B cell (primary cell): Measurements from ENCODE around the gene CCDC183. TPM values are rescaled to one million over a fixed set of nuclear protein-coding genes. Genes with fewer than 3 reads are reported as not detected.
"Not testable (repeated sequence)": the region's sequence is repeated elsewhere in the genome, so short reads cannot be mapped to it uniquely, and the experiment has no call there.

Experiments used
- ATAC-seq: fragments of 200-7000 bp; cut with Tn5 transposase; one replicate; pipeline ENCODE4 v1.10.0; 2021; ENCODE audit warnings: low read depth, mild to moderate bottlenecking, moderate number of reproducible peaks, moderate library complexity
- CTCF ChIA-PET: fragments of 350-600 bp; sonication (Branson Sonifier 250); formaldehyde crosslinking; loops from one replicate; lab custom pipeline; 2021; ENCODE audit warnings: antibody characterized with exemption, inconsistent platforms; lab: Charles Lee
- POLR2A ChIA-PET: fragments of 350-600 bp; sonication (Branson Sonifier 250); formaldehyde crosslinking; loops from one replicate; lab custom pipeline; 2021; ENCODE audit warnings: antibody characterized with exemption; lab: Charles Lee
- DNase-seq: peaks from one replicate; pipeline ENCODE4 v3.0.0; 2013
- H2AFZ ChIP-seq: 2 replicates; pipeline ENCODE4 v1.6.1; 2012; ENCODE audit warnings: mild to moderate bottlenecking, low read depth, low read length; ENCODE audit not compliant: insufficient read depth, poor library complexity, severe bottlenecking
- H3K27ac ChIP-seq, 2 donors: 1 replicate in 1 of 2; 2 replicates in 1 of 2; pipeline ENCODE4 v1.5.1; 2012 to 2013; ENCODE audit warnings: low read length in 2 of 2, mild to moderate bottlenecking in 2 of 2, moderate library complexity in 1 of 2
- H3K27me3 ChIP-seq, 4 experiments: fragments of 200-600 bp in 1 of 4; sonication (generic) in 1 of 4; replicated peaks in 1 of 4; 1 replicate in 2 of 4; 2 replicates in 2 of 4; pipeline versions ENCODE4 v1.6.1 to v1.7.0; 2013 to 2016; ENCODE audit warnings: low read length in 3 of 4, mild to moderate bottlenecking in 2 of 4, mixed read lengths in 1 of 4, moderate library complexity in 1 of 4; ENCODE audit not compliant: insufficient read depth in 4 of 4, control insufficient read depth in 3 of 4; ENCODE audit errors: control extremely low read depth in 1 of 4
- H3K36me3 ChIP-seq, 2 experiments: replicated peaks in 1 of 2; 1 replicate in 1 of 2; 2 replicates in 1 of 2; pipeline versions ENCODE4 v1.6.1 to v1.7.1; 2013; ENCODE audit warnings: low read length in 1 of 2; ENCODE audit not compliant: insufficient read depth in 2 of 2, control insufficient read depth in 1 of 2; ENCODE audit errors: control extremely low read depth in 1 of 2, extremely low read depth in 1 of 2
- H3K4me1 ChIP-seq, 2 donors: fragments of 200-600 bp in 1 of 2; sonication (generic) in 1 of 2; 1 replicate in 1 of 2; 2 replicates in 1 of 2; pipeline versions ENCODE4 v1.5.1 to v1.6.1; 2013 to 2017; ENCODE audit warnings: low read length in 2 of 2; ENCODE audit not compliant: control insufficient read depth in 2 of 2, insufficient read depth in 2 of 2
- H3K4me2 ChIP-seq: replicated peaks from 2 replicates; pipeline ENCODE3; 2012; ENCODE audit warnings: mild to moderate bottlenecking, low read depth, low read length; ENCODE audit not compliant: poor library complexity, severe bottlenecking
- H3K4me3 ChIP-seq, 5 experiments: fragments of 200-600 bp in 1 of 5; sonication (generic) in 1 of 5; 1 replicate in 3 of 5; 2 replicates in 2 of 5; pipeline versions ENCODE4 v1.5.1 to v1.7.0; 2011 to 2016; ENCODE audit warnings: low read length in 4 of 5, mild to moderate bottlenecking in 4 of 5, low read depth in 2 of 5, control low read depth in 1 of 5, moderate library complexity in 1 of 5; ENCODE audit not compliant: insufficient read depth in 1 of 5; ENCODE audit errors: control extremely low read depth in 1 of 5, extremely low read depth in 1 of 5
- H3K79me2 ChIP-seq: fragments of 200-600 bp; sonication (generic); one replicate; pipeline ENCODE4 v1.6.0; 2016; ENCODE audit warnings: low read length; ENCODE audit not compliant: control insufficient read depth, insufficient read depth
- H3K9ac ChIP-seq: fragments of 200-600 bp; sonication (generic); 2 replicates; pipeline ENCODE4 v1.6.1; 2017; ENCODE audit warnings: mild to moderate bottlenecking, low read length, moderate library complexity
- H3K9me3 ChIP-seq, 3 donors: one replicate each; pipeline versions ENCODE4 v1.6.1 to v1.7.1; 2013; ENCODE audit warnings: low read length in 2 of 3; ENCODE audit not compliant: control insufficient read depth in 2 of 3, insufficient read depth in 1 of 3; ENCODE audit errors: control extremely low read depth in 1 of 3
- H4K20me1 ChIP-seq: 2 replicates; pipeline ENCODE4 v1.6.0; 2012; ENCODE audit warnings: mild to moderate bottlenecking, low read length; ENCODE audit not compliant: insufficient read depth, control insufficient read depth, poor library complexity, severe bottlenecking
- H3K27ac Mint-ChIP-seq: one replicate; pipeline ENCODE4 v1.8.0; 2021; ENCODE audit warnings: mixed read lengths
- H3K27me3 Mint-ChIP-seq: one replicate; pipeline ENCODE4 v1.8.0; 2021; ENCODE audit warnings: mixed read lengths
- H3K4me1 Mint-ChIP-seq: one replicate; pipeline ENCODE4 v1.8.0; 2021; ENCODE audit warnings: mixed read lengths
- H3K4me3 Mint-ChIP-seq: one replicate; pipeline ENCODE4 v1.8.0; 2021; ENCODE audit warnings: mixed read lengths
- H3K9me3 Mint-ChIP-seq: one replicate; pipeline ENCODE4 v1.8.0; 2022; ENCODE audit warnings: mixed read lengths; ENCODE audit not compliant: insufficient read depth
- EZH2 ChIP-seq: IDR thresholded peaks from 2 replicates; pipeline ENCODE4 v1.6.1; 2012; ENCODE audit warnings: borderline replicate concordance, low read depth, mild to moderate bottlenecking, moderate library complexity, low read length; ENCODE audit not compliant: insufficient read depth, poor library complexity, severe bottlenecking
- WGBS: methylation state at CpG from one replicate; pipeline ENCODE4 v1.1.5; 2013; ENCODE audit warnings: missing lambda C conversion rate; ENCODE audit not compliant: insufficient coverage; 5-methylcytosine and 5-hydroxymethylcytosine counted together
- intact Hi-C: fragments of 100-400 bp; cut with micrococcal nuclease; formaldehyde crosslinking; loops from one replicate; pipeline ENCODE4 v1.10.0; 2022
- polyA plus RNA-seq: library from polyadenylated mRNA; depleted of rRNA; stranded (reverse); fragments of >200 nt; gene quantifications from 2 replicates; pipeline ENCODE4 v1.2.3, GENCODE V29; 2012
- total RNA-seq, 2 donors: library from RNA; stranded (reverse); fragments of 120-200 nt in 1 of 2; gene quantifications; 1 replicate in 1 of 2; 2 replicates in 1 of 2; pipeline versions ENCODE4 v1.2.3 to v1.2.4, GENCODE V29; 2013 to 2022
- TF ChIP-seq, protein P1 (sequence below): fragments of 200-600 bp; IDR thresholded peaks from one replicate; pipeline ENCODE4 v1.8.0; 2022; ENCODE audit warnings: antibody characterized with exemption, mild to moderate bottlenecking

The CCDC183 gene
- total and polyA plus RNA-seq, 2 donors (not counting 1 experiment from before 2014, with no cell fraction given): 1.8 to 4.9 TPM

DNA sequence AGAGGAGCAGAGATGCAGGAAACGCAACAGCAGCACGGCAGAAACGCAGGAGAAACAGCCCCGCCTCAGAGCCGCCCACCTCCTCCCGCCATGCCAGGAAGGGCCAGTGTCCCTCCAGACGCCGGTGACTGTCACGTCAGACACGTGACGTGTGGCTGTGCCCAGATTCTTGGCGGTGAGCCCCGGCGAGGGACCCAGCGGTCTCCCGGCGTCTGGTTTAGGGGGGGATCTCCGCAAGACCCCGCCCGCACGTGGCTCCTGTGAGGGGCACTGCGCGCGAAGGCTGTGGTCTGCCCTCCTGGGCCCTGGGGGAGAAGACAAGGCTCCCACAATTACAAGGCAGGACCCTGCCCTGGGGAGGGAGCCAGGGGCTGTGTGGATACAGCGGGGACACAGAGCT, 35.7 kb upstream of the CCDC183 start:
- H3K27ac ChIP-seq: no peak overlapping the region
- no peaks in the 10 kb centered on the region for H3K36me3 ChIP-seq
- Mint-ChIP-seq H3K9me3 (no peaks in the 10 kb centered on the region), H3K4me1 (peaks cover 52% of the 10 kb centered on the region), H3K27me3 (no peaks in the 10 kb centered on the region), H3K4me3 (peak overlapping the region; percentile 71), H3K27ac (peak overlapping the region; percentile 88)
- peaks cover 0 to 29% (median 3%) of the 10 kb centered on the region in 3 donors for H3K9me3 ChIP-seq
- intact Hi-C loops: no loop called here
- DNase-seq (no peak), ATAC-seq (no peak)
- peaks cover 42 to 76% of the 10 kb centered on the region in 2 donors for H3K4me1 ChIP-seq
- POLR2A ChIA-PET: interaction anchor here (0.6 to 6.1 kb wide), 4 partner anchors 11 to 523 kb away, joined by 3 to 83 read pairs (median 22); partner anchors contain the start of gene LCN6
- no peak overlapping the region for H2AFZ ChIP-seq
- no peak overlapping the region for H3K9ac ChIP-seq
- H3K4me3 ChIP-seq: no peak overlapping the region
- TF ChIP-seq, protein P1, sequence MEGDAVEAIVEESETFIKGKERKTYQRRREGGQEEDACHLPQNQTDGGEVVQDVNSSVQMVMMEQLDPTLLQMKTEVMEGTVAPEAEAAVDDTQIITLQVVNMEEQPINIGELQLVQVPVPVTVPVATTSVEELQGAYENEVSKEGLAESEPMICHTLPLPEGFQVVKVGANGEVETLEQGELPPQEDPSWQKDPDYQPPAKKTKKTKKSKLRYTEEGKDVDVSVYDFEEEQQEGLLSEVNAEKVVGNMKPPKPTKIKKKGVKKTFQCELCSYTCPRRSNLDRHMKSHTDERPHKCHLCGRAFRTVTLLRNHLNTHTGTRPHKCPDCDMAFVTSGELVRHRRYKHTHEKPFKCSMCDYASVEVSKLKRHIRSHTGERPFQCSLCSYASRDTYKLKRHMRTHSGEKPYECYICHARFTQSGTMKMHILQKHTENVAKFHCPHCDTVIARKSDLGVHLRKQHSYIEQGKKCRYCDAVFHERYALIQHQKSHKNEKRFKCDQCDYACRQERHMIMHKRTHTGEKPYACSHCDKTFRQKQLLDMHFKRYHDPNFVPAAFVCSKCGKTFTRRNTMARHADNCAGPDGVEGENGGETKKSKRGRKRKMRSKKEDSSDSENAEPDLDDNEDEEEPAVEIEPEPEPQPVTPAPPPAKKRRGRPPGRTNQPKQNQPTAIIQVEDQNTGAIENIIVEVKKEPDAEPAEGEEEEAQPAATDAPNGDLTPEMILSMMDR: no peak
- no peak for TF ChIP-seq EZH2
- CTCF ChIA-PET: interaction anchor here (0.9 to 4.9 kb wide), 6 partner anchors 9 to 272 kb away, joined by 3 to 102 read pairs (median 6); partner anchors contain the start of gene FUT7
- WGBS: 86% methylated on average over 25 of the region's 25 CpGs
- peak overlapping the region; percentile 50 for H3K4me2 ChIP-seq
- peaks cover 3% of the 10 kb centered on the region for H3K79me2 ChIP-seq
- H3K27me3 ChIP-seq: peaks cover 0 to 3% (median 0%) of the 10 kb centered on the region in 4 experiments
- no peaks in the 10 kb centered on the region for H4K20me1 ChIP-seq

- H3K27me3 ChIP-seq, H2AFZ ChIP-seq, H3K36me3 ChIP-seq, H3K27me3 Mint-ChIP-seq, H3K27ac ChIP-seq, intact Hi-C loops, H3K9me3 Mint-ChIP-seq, H3K79me2 ChIP-seq, H3K4me3 ChIP-seq, H4K20me1 ChIP-seq, ATAC-seq, H3K9ac ChIP-seq: not testable (repeated sequence)
- Mint-ChIP-seq H3K4me3 (peak overlapping the region; percentile 71), H3K27ac (peak overlapping the region; percentile 88), H3K4me1 (peaks cover 55% of the 10 kb centered on the region)
- peaks cover 0 to 23% (median 3%) of the 10 kb centered on the region in 3 donors for H3K9me3 ChIP-seq
- peak overlapping the region; percentile 50 for H3K4me2 ChIP-seq
- ChIA-PET CTCF (interaction anchor here (0.7 to 4.9 kb wide), 7 partner anchors 8 to 303 kb away, joined by 3 to 102 read pairs (median 5); partner anchors contain the start of gene FUT7), POLR2A (interaction anchor here (0.6 to 6.1 kb wide), 5 partner anchors 11 to 998 kb away, joined by 3 to 83 read pairs (median 4); partner anchors contain the start of gene LCN6)
- H3K4me1 ChIP-seq: peaks cover 43 to 80% of the 10 kb centered on the region in 2 donors
- 62% methylated on average over 18 of the region's 22 CpGs for WGBS
- DNase-seq: peak; percentile 61
- TF ChIP-seq, protein P1: peak; percentile 55
Observed at GRCh38 chr9:136760834-136761544, 35.1 kb upstream of the CCDC183 start.
